Immature natural killer cell (primary cell): ENCODE measurements around the gene GNA12. TPM values are rescaled to one million over a fixed set of nuclear protein-coding genes. Genes with fewer than 3 reads are reported as not detected.
"Not testable (repeated sequence)": the region's sequence is repeated elsewhere in the genome, so short reads cannot be mapped to it uniquely, and the experiment has no call there.

ENCODE experiments used
- DNase-seq, 3 donors: peaks; one replicate each; pipeline ENCODE4 v3.0.0; 2022; ENCODE audit warnings: mixed read lengths in 1 of 3
- H3K27ac Mint-ChIP-seq, 6 donors: one replicate each; pipeline ENCODE4 v1.8.0; 2020; ENCODE audit warnings: mixed read lengths in 6 of 6, mild to moderate bottlenecking in 5 of 6, inconsistent platforms in 4 of 6, moderate library complexity in 3 of 6
- H3K27me3 Mint-ChIP-seq, 3 donors: one replicate each; pipeline ENCODE4 v1.8.0; 2020 to 2021; ENCODE audit warnings: low read depth in 3 of 3, mild to moderate bottlenecking in 3 of 3, mixed read lengths in 3 of 3, moderate library complexity in 3 of 3, inconsistent platforms in 1 of 3
- H3K36me3 Mint-ChIP-seq, 3 donors: one replicate each; pipeline ENCODE4 v1.8.0; 2020; ENCODE audit warnings: mixed read lengths in 3 of 3, inconsistent platforms in 2 of 3, mild to moderate bottlenecking in 2 of 3
- H3K4me1 Mint-ChIP-seq, 2 donors: one replicate each; pipeline ENCODE4 v1.8.0; 2020; ENCODE audit warnings: inconsistent platforms in 2 of 2, mild to moderate bottlenecking in 2 of 2, mixed read lengths in 2 of 2, moderate library complexity in 1 of 2
- H3K4me3 Mint-ChIP-seq, 5 donors: one replicate each; pipeline ENCODE4 v1.8.0; 2020; ENCODE audit warnings: mild to moderate bottlenecking in 5 of 5, mixed read lengths in 5 of 5, inconsistent platforms in 3 of 5, moderate library complexity in 3 of 5
- H3K9me3 Mint-ChIP-seq, 6 donors: one replicate each; pipeline ENCODE4 v1.8.0; 2020; ENCODE audit warnings: mild to moderate bottlenecking in 6 of 6, mixed read lengths in 6 of 6, inconsistent platforms in 4 of 6, moderate library complexity in 3 of 6
- polyA plus RNA-seq, 3 donors: library from polyadenylated mRNA; unstranded; fragments of 300-500 nt; fragmentation: Illumina TruSeq; gene quantifications; one replicate each; pipeline ENCODE4 v1.2.3, GENCODE V29; 2021

Gene GNA12
- polyA plus RNA-seq, 3 donors from 2014 or later = 4.7 to 6.1 (median 4.8) TPM

- DNase-seq, H3K9me3 Mint-ChIP-seq, H3K4me3 Mint-ChIP-seq, H3K27ac Mint-ChIP-seq, H3K27me3 Mint-ChIP-seq: not testable (repeated sequence)
- Mint-ChIP-seq H3K4me1 (peaks cover 24 to 34% of the 10 kb centered on the region in 2 donors), H3K36me3 (peaks cover 0 to 11% (median 5%) of the 10 kb centered on the region in 3 donors)
Observed at GRCh38 chr7:2737005-2737743, 106.9 kb downstream of the GNA12 start.

- Mint-ChIP-seq H3K4me1 (peaks cover 24 to 34% of the 10 kb centered on the region in 2 donors), H3K27ac (no peak overlapping the region), H3K9me3 (no peaks in the 10 kb centered on the region), H3K4me3 (no peak overlapping the region), H3K36me3 (peaks cover 0 to 12% (median 11%) of the 10 kb centered on the region in 3 donors), H3K27me3 (peaks cover 2 to 8% (median 3%) of the 10 kb centered on the region in 3 donors)
- no peak for DNase-seq
Observed at GRCh38 chr7:2736411-2736914, 107.6 kb downstream of the GNA12 start.

GRCh38 chr7:2735744-2736143 is 108.4 kb downstream of the GNA12 start:
- Mint-ChIP-seq H3K9me3 (no peaks in the 10 kb centered on the region), H3K27ac (no peak overlapping the region), H3K4me1 (peaks cover 24 to 34% of the 10 kb centered on the region in 2 donors)

GRCh38 chr7:2734751-2735571 is 109.1 kb downstream of the GNA12 start:
- Mint-ChIP-seq H3K4me1 (peaks cover 24 to 34% of the 10 kb centered on the region in 2 donors), H3K27me3 (peaks cover 0 to 8% (median 3%) of the 10 kb centered on the region in 3 donors), H3K27ac (no peak overlapping the region), H3K9me3 (no peaks in the 10 kb centered on the region), H3K36me3 (peaks cover 4 to 24% (median 11%) of the 10 kb centered on the region in 3 donors), H3K4me3 (peak overlapping the region in 1 of 5 donors; percentile 10)
- DNase-seq = no peak

More at GRCh38 chr7:2735744-2736143, 108.4 kb downstream of the GNA12 start:
- H3K27me3 Mint-ChIP-seq = peaks cover 2 to 8% (median 3%) of the 10 kb centered on the region in 3 donors
- no peak overlapping the region for H3K4me3 Mint-ChIP-seq
- peaks cover 0 to 19% (median 11%) of the 10 kb centered on the region in 3 donors for H3K36me3 Mint-ChIP-seq
- DNase-seq = no peak

- peaks cover 0 to 7% (median 3%) of the 10 kb centered on the region in 3 donors for H3K27me3 Mint-ChIP-seq
- H3K27ac Mint-ChIP-seq = peak overlapping the region in 1 of 6 donors; percentile 84
- no peak for DNase-seq
- H3K4me3 Mint-ChIP-seq = no peak overlapping the region
- H3K9me3 Mint-ChIP-seq = no peaks in the 10 kb centered on the region
- H3K4me1 Mint-ChIP-seq = peaks cover 24 to 34% of the 10 kb centered on the region in 2 donors
- peaks cover 8 to 28% (median 11%) of the 10 kb centered on the region in 3 donors for H3K36me3 Mint-ChIP-seq
Observed at GRCh38 chr7:2734084-2734686, 109.9 kb downstream of the GNA12 start.

- Mint-ChIP-seq H3K27me3 (peaks cover 0 to 7% (median 3%) of the 10 kb centered on the region in 3 donors), H3K27ac (no peak overlapping the region), H3K9me3 (no peaks in the 10 kb centered on the region), H3K36me3 (peaks cover 11 to 36% (median 11%) of the 10 kb centered on the region in 3 donors), H3K4me3 (no peak overlapping the region), H3K4me1 (peaks cover 22 to 30% of the 10 kb centered on the region in 2 donors)
- no peak for DNase-seq
Observed at GRCh38 chr7:2732959-2733584, 111.0 kb downstream of the GNA12 start.

GRCh38 chr7:2732388-2732787 is 111.7 kb downstream of the GNA12 start:
- H3K4me1 Mint-ChIP-seq = peaks cover 22 to 29% of the 10 kb centered on the region in 2 donors
- no peak overlapping the region for H3K27ac Mint-ChIP-seq
- H3K4me3 Mint-ChIP-seq = no peak overlapping the region
- H3K9me3 Mint-ChIP-seq = no peaks in the 10 kb centered on the region
- H3K36me3 Mint-ChIP-seq = peaks cover 11 to 36% (median 13%) of the 10 kb centered on the region in 3 donors
- peaks cover 0 to 7% (median 3%) of the 10 kb centered on the region in 3 donors for H3K27me3 Mint-ChIP-seq
- DNase-seq = no peak

- peaks cover 0 to 5% (median 3%) of the 10 kb centered on the region in 3 donors for H3K27me3 Mint-ChIP-seq
Observed at GRCh38 chr7:2730846-2731770, 113.0 kb downstream of the GNA12 start.

GRCh38 chr7:2729893-2730716 is 114.0 kb downstream of the GNA12 start:
- Mint-ChIP-seq H3K4me3 (no peak overlapping the region), H3K27me3 (peaks cover 0 to 3% (median under 1%) of the 10 kb centered on the region in 3 donors), H3K4me1 (peaks cover 18 to 21% of the 10 kb centered on the region in 2 donors), H3K36me3 (peaks cover 8 to 40% (median 13%) of the 10 kb centered on the region in 3 donors), H3K9me3 (no peaks in the 10 kb centered on the region), H3K27ac (peak overlapping the region in 1 of 6 donors; percentile 10)
- DNase-seq = no peak

More at GRCh38 chr7:2730846-2731770, 113.0 kb downstream of the GNA12 start:
- H3K27ac Mint-ChIP-seq = no peak overlapping the region
- peaks cover 8 to 36% (median 13%) of the 10 kb centered on the region in 3 donors for H3K36me3 Mint-ChIP-seq
- DNase-seq = no peak
- no peaks in the 10 kb centered on the region for H3K9me3 Mint-ChIP-seq
- H3K4me1 Mint-ChIP-seq = peaks cover 21 to 29% of the 10 kb centered on the region in 2 donors
- no peak overlapping the region for H3K4me3 Mint-ChIP-seq

- DNase-seq = no peak
- Mint-ChIP-seq H3K36me3 (peaks cover 8 to 40% (median 13%) of the 10 kb centered on the region in 3 donors), H3K4me3 (no peak overlapping the region), H3K4me1 (peaks cover 10 to 12% of the 10 kb centered on the region in 2 donors), H3K9me3 (no peaks in the 10 kb centered on the region), H3K27me3 (peaks cover 0 to 4% (median 0%) of the 10 kb centered on the region in 3 donors), H3K27ac (peak overlapping the region in 1 of 6 donors; percentile 10)
Observed at GRCh38 chr7:2729031-2729892, 114.8 kb downstream of the GNA12 start.
